Loucy (cell line): ENCODE measurements around the gene ZNF629.

Source experiments
- EZH2phosphoT487 ChIP-seq: fragments of 200-600 bp; IDR thresholded peaks from 2 replicates; pipeline ENCODE4 v1.6.1; 2018; ENCODE audit warnings: antibody characterized with exemption, mild to moderate bottlenecking, moderate library complexity, borderline replicate concordance
- TF ChIP-seq, protein P1 (sequence below): fragments of 200-600 bp; sonication (generic); conservative IDR thresholded peaks from 2 replicates; pipeline ENCODE4 v1.5.1; 2014; ENCODE audit warnings: mild to moderate bottlenecking, antibody characterized with exemption, low read length

DNA sequence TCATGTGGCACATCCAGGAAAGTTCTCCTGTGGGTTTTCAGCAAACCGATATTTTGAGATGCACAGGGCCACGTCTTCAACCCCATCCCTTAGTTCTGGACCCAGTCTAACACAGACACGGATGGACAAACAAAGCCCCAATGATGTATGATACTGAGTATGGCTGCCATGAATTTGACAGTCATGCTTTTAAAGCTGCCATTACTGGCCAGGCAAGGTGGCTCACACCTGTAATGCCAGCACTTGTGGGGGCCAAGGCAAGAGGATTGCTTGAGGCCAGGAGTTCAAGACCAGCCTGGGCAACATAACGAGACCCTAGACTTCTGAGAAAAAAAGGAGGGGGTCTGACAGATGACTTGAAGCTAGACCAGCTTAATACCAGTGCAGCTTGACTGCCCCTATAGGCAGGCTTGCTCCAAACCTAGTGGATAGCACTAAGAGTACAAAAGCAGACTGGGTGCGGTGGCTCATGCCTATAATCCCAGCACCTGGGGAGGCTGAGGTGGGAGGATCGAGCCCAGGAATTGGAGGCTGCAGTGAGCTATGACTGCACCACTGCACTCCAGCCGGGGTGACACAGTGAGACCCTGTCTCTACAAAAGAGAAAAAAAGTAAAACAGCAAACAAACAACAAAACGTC is 10.8 kb upstream of the ZNF629 start:
- TF ChIP-seq, protein P1, sequence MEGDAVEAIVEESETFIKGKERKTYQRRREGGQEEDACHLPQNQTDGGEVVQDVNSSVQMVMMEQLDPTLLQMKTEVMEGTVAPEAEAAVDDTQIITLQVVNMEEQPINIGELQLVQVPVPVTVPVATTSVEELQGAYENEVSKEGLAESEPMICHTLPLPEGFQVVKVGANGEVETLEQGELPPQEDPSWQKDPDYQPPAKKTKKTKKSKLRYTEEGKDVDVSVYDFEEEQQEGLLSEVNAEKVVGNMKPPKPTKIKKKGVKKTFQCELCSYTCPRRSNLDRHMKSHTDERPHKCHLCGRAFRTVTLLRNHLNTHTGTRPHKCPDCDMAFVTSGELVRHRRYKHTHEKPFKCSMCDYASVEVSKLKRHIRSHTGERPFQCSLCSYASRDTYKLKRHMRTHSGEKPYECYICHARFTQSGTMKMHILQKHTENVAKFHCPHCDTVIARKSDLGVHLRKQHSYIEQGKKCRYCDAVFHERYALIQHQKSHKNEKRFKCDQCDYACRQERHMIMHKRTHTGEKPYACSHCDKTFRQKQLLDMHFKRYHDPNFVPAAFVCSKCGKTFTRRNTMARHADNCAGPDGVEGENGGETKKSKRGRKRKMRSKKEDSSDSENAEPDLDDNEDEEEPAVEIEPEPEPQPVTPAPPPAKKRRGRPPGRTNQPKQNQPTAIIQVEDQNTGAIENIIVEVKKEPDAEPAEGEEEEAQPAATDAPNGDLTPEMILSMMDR = peak; percentile 38
- no peak for TF ChIP-seq EZH2phosphoT487
